ENCODE results near the gene ACAA1. TPM values are rescaled to one million over a fixed set of nuclear protein-coding genes. Genes with fewer than 3 reads are reported as not detected.

Gene ACAA1
- total and polyA plus RNA-seq, 2 of the 13 experiments (the other 11 are each of a cell fraction or from before 2014, with no cell fraction given) = 60.8 to 188 TPM

DNA sequence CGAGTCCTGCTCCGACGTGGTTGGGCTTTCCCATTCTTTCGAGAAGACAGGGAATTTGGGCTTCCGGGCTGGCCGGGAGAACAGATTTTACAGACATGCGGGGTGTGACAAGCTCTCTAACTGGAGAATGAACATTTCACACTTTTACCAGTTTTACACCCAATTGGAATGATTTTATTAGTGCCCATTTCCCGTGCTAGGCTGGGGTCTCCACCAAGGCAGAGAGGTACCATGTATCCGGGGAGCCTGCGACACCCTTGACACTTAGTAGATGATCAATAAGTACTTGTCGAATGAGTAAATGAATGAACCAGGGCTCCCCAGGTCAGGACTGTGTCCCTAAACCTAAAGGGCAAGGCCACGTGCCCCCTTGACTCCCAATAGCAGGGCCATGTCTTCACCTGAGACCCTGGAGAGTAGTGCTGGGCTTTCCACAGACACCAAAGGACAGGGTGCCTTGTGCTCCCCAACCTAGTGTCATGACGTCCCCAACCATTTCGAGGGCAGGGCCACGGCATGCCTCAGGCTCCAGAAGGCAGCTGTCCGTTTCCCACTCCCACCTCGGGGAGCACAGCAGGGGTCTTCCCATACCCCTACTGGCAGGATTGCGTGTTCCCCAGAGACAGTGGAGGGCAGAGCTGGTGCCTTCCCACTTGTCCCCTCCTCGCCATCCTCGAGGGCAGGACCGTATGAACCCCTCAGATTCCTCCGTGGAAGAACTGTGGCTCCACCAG is 855 bp upstream of the ACAA1 start:
- Histone ChIP-seq H2AFZ (ENCODE audit: low read length) (no peak overlapping the region), H3K27me3 (ENCODE audit: control insufficient read depth in 1 of 2, insufficient read depth in 2 of 2, low read length in 2 of 2) (no peaks in the 10 kb centered on the region; a peak in 1 of 5 replicates), H3K27ac (ENCODE audit: extremely low read length, insufficient read depth, low read length) (peak overlapping the region; percentile 75), H4K20me1 (ENCODE audit: insufficient read depth, low read length) (no peaks in the 10 kb centered on the region), H3K79me2 (ENCODE audit: insufficient read depth, low read length) (peaks cover 49% of the 10 kb centered on the region), H3K4me2 (ENCODE audit: low read depth, low read length) (peak overlapping the region; percentile 98), H3K4me3 (replicated peaks in 1 of 3; ENCODE audit: insufficient read depth in 1 of 3, low read depth in 2 of 3, low read length in 3 of 3) (peak overlapping the region; percentile 59 to 96 (median 88)), H3K36me3 (replicated peaks in 1 of 2; ENCODE audit: control insufficient read depth in 1 of 2, insufficient read depth in 2 of 2, low read length in 2 of 2) (peaks cover 2 to 22% of the 10 kb centered on the region in 2 experiments; a peak in 4 of 5 replicates), H3K9ac (ENCODE audit: insufficient read depth, low read depth, low read length) (peak overlapping the region; percentile 85), H3K4me1 (ENCODE audit: insufficient read depth, low read length) (peaks cover 49% of the 10 kb centered on the region), H3K9me3 (ENCODE audit: low read length) (no peaks in the 10 kb centered on the region)
- FAIRE-seq = no peak
- ChIA-PET CTCF (ENCODE audit: low intra/inter-chr PET ratio, low total read pairs) (no interaction called here), POLR2A (interaction anchor here (0.8 to 7.0 kb wide), 14 partner anchors 10 to 328 kb away, joined by 3 to 179 read pairs (median 5); partner anchors contain the start of genes OXSR1 and XYLB)
- in situ Hi-C loops (cut with HindIII; ENCODE audit: extremely low pct_ligation_motif_present, low pct_unique_long_range_greater_than_20kb) = loop anchor here (25.0 kb wide), 1 partner anchor 325 kb away; the partner anchor contains the start of gene ACVR2B
- 1% methylated on average over 9 of the region's 22 CpGs for WGBS (ENCODE audit: low lambda C conversion rate)
- peak; percentile 8 for ATAC-seq
- BruUV-seq (replicated peaks) = TSS peak; percentile 70
- intact Hi-C loops (cut with micrococcal nuclease; ENCODE audit: unreplicated experiment) = loop anchor here (1.0 to 10.0 kb wide), 4 partner anchors 27 to 145 kb away; partner anchors contain the start of genes OXSR1 and SLC22A14
- no peak for DNase-seq (ENCODE audit: low spot score)
- TF ChIP-seq ZNF83 (CRISPR knock-in tag; IDR thresholded peaks at IDR 0.05; ENCODE audit: borderline replicate concordance) = 0 out of 2 replicates have a peak, but pooled peaks have one; percentile 2
- TF ChIP-seq ZBTB21 (CRISPR knock-in tag; IDR thresholded peaks at IDR 0.05) = no peak
- TF ChIP-seq TBX2 (CRISPR knock-in tag; IDR thresholded peaks at IDR 0.05; ENCODE audit: borderline replicate concordance) = peak; percentile 53
- 0 out of 2 replicates have a peak, but pooled peaks have one; percentile 4 for TF ChIP-seq MNT (IDR thresholded peaks at IDR 0.05)
- TF ChIP-seq CBFB (CRISPR knock-in tag; IDR thresholded peaks at IDR 0.05) = 0 out of 2 replicates have a peak, but pooled peaks have one; percentile 16
- TF ChIP-seq DDIT3 (CRISPR knock-in tag; IDR thresholded peaks at IDR 0.05) = no peak
- TF ChIP-seq ZNF772 (CRISPR knock-in tag; IDR thresholded peaks at IDR 0.05) = peak; percentile 58; the same call in 1 of the 2 replicates
- TF ChIP-seq MED13 (CRISPR knock-in tag; IDR thresholded peaks at IDR 0.05) = 0 out of 2 replicates have a peak, but pooled peaks have one; percentile 45
- TF ChIP-seq ZNF747 (CRISPR knock-in tag; IDR thresholded peaks at IDR 0.05; ENCODE audit: borderline replicate concordance) = peak; percentile 14; the same call in 1 of the 2 replicates
- no peak for TF ChIP-seq RCOR2 (CRISPR knock-in tag; IDR thresholded peaks at IDR 0.05)
- no peak for TF ChIP-seq ATRX (CRISPR knock-in tag; IDR thresholded peaks at IDR 0.05; ENCODE audit: borderline replicate concordance)
- no peak for TF ChIP-seq ZNF629 (CRISPR knock-in tag; conservative IDR thresholded peaks at IDR 0.05)
- TF ChIP-seq ZMYM4 (CRISPR knock-in tag; IDR thresholded peaks at IDR 0.05) = no peak
- TF ChIP-seq GZF1 (CRISPR knock-in tag; IDR thresholded peaks at IDR 0.05) = 0 out of 2 replicates have a peak, but pooled peaks have one; percentile 11
- 0 out of 2 replicates have a peak, but pooled peaks have one; percentile 15 for TF ChIP-seq ZNF337 (CRISPR knock-in tag; IDR thresholded peaks at IDR 0.05; ENCODE audit: borderline replicate concordance, low read depth)
- TF ChIP-seq, protein P1, sequence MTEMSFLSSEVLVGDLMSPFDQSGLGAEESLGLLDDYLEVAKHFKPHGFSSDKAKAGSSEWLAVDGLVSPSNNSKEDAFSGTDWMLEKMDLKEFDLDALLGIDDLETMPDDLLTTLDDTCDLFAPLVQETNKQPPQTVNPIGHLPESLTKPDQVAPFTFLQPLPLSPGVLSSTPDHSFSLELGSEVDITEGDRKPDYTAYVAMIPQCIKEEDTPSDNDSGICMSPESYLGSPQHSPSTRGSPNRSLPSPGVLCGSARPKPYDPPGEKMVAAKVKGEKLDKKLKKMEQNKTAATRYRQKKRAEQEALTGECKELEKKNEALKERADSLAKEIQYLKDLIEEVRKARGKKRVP (CRISPR knock-in tag; IDR thresholded peaks at IDR 0.05) = peak in 1 of 2 experiments; percentile 30; a peak in 1 of 4 replicates
- TF ChIP-seq ZBTB42 (CRISPR knock-in tag; IDR thresholded peaks at IDR 0.05) = no peak
- peak; percentile 81 for TF ChIP-seq TEAD3 (CRISPR knock-in tag; optimal IDR thresholded peaks at IDR 0.05; ENCODE audit: borderline replicate concordance)
- no peak for TF ChIP-seq RFX5 (IDR thresholded peaks at IDR 0.05; ENCODE audit: low read depth, low read length)
- no peak for TF ChIP-seq KLF13 (CRISPR knock-in tag; IDR thresholded peaks at IDR 0.05)
- 0 out of 2 replicates have a peak, but pooled peaks have one; percentile 40 for TF ChIP-seq ZNF766 (CRISPR knock-in tag; IDR thresholded peaks at IDR 0.05; ENCODE audit: borderline replicate concordance)
